ENCODE measurements around the gene PAK3.

GRCh38 chrX:111102636-111103035, 6.6 kb downstream of the PAK3 start:
- TF ChIP-seq EZH2 (IDR thresholded peaks at IDR 0.05; ENCODE audit: low read depth, unreplicated experiment) (no peak), CTCF (conservative IDR thresholded peaks at IDR 0.05; ENCODE audit: low read depth in 2 of 2) (no peak), EZH2phosphoT487 (IDR thresholded peaks at IDR 0.05; ENCODE audit: unreplicated experiment) (no peak), POLR2AphosphoS5 (IDR thresholded peaks at IDR 0.05; ENCODE audit: low read depth) (no peak), STAT1 (IDR thresholded peaks at IDR 0.05; ENCODE audit: unreplicated experiment) (no peak), REST (IDR thresholded peaks at IDR 0.05; ENCODE audit: unreplicated experiment) (no peak), CREB1 (CRISPR knock-in tag; IDR thresholded peaks at IDR 0.05; ENCODE audit: low read depth) (no peak), ZNF114 (CRISPR knock-in tag; IDR thresholded peaks at IDR 0.05) (no peak), ETS1 (IDR thresholded peaks at IDR 0.05) (no peak), NANOG (IDR thresholded peaks at IDR 0.05; ENCODE audit: borderline replicate concordance) (no peak), JUNB (IDR thresholded peaks at IDR 0.05; ENCODE audit: unreplicated experiment) (no peak)
